IgD-negative memory B cell (primary cell): Measurements from ENCODE around the gene HNRNPH1. TPM values are rescaled to one million over a fixed set of nuclear protein-coding genes. Genes with fewer than 3 reads are reported as not detected.
"Not testable (repeated sequence)": the region's sequence is repeated elsewhere in the genome, so short reads cannot be mapped to it uniquely, and the experiment has no call there.

Experiments used
- H3K27ac Mint-ChIP-seq, 3 donors: one replicate each; pipeline ENCODE4 v1.8.0; 2020 to 2022; ENCODE audit warnings: mild to moderate bottlenecking in 3 of 3, mixed read lengths in 3 of 3, moderate library complexity in 1 of 3
- H3K27me3 Mint-ChIP-seq: one replicate; pipeline ENCODE4 v1.8.0; 2021; ENCODE audit warnings: mixed read lengths
- H3K36me3 Mint-ChIP-seq: one replicate; pipeline ENCODE4 v1.8.0; 2020; ENCODE audit warnings: mild to moderate bottlenecking, mixed read lengths
- H3K4me1 Mint-ChIP-seq, 3 donors: one replicate each; pipeline ENCODE4 v1.8.0; 2020 to 2022; ENCODE audit warnings: mixed read lengths in 3 of 3, mild to moderate bottlenecking in 1 of 3
- H3K4me3 Mint-ChIP-seq, 4 donors: one replicate each; pipeline ENCODE4 v1.8.0; 2020 to 2022; ENCODE audit warnings: mild to moderate bottlenecking in 4 of 4, mixed read lengths in 4 of 4, moderate library complexity in 3 of 4
- H3K9me3 Mint-ChIP-seq, 3 donors: one replicate each; pipeline ENCODE4 v1.8.0; 2020 to 2021; ENCODE audit warnings: mixed read lengths in 3 of 3, mild to moderate bottlenecking in 1 of 3
- polyA plus RNA-seq: library from polyadenylated mRNA; unstranded; fragments of 300-500 nt; fragmentation: Illumina TruSeq; gene quantifications from one replicate; pipeline ENCODE4 v1.2.3, GENCODE V29; 2021

Gene HNRNPH1
- 116 TPM for polyA plus RNA-seq

- H3K36me3 Mint-ChIP-seq = peaks cover 8% of the 10 kb centered on the region
- H3K9me3 Mint-ChIP-seq = peaks cover 0 to 5% (median 0%) of the 10 kb centered on the region in 3 donors
- H3K27me3 Mint-ChIP-seq = peaks cover 4% of the 10 kb centered on the region
- peak within 1 kb of the TSS; percentile 97 to 98 (median 97) for H3K4me3 Mint-ChIP-seq
- peak within 1 kb of the TSS; percentile 99 to 100 (median 100) for H3K27ac Mint-ChIP-seq
- H3K4me1 Mint-ChIP-seq = peaks cover 28 to 32% (median 29%) of the 10 kb centered on the region in 3 donors
Measured at GRCh38 chr5:179623003-179623905, at the start of gene HNRNPH1. Gene HNRNPH1 (minus strand): TSS chr5:179623671. CDS start chr5:179623133, 538 bp downstream.

- H3K27ac Mint-ChIP-seq = no peak overlapping the region
- H3K27me3 Mint-ChIP-seq = peaks cover 3% of the 10 kb centered on the region
- H3K36me3 Mint-ChIP-seq = peaks cover 2% of the 10 kb centered on the region
- peaks cover 0 to 3% (median 0%) of the 10 kb centered on the region in 3 donors for H3K4me1 Mint-ChIP-seq
- no peak overlapping the region for H3K4me3 Mint-ChIP-seq
- H3K9me3 Mint-ChIP-seq = no peaks in the 10 kb centered on the region
Measured at GRCh38 chr5:179668391-179668790, 44.9 kb upstream of the HNRNPH1 start.

- H3K27ac Mint-ChIP-seq, H3K9me3 Mint-ChIP-seq, H3K4me1 Mint-ChIP-seq, H3K4me3 Mint-ChIP-seq, H3K27me3 Mint-ChIP-seq, H3K36me3 Mint-ChIP-seq: not testable (repeated sequence)
Measured at GRCh38 chr5:179661647-179662046, 38.2 kb upstream of the HNRNPH1 start.

- not testable (repeated sequence) for H3K27me3 Mint-ChIP-seq, H3K9me3 Mint-ChIP-seq, H3K4me1 Mint-ChIP-seq, H3K36me3 Mint-ChIP-seq
- Mint-ChIP-seq H3K4me3 (peak overlapping the region; percentile 57 to 84 (median 63)), H3K27ac (peak overlapping the region in 1 of 3 donors; percentile 54)
Measured at GRCh38 chr5:179658179-179658856, 34.8 kb upstream of the HNRNPH1 start.

- not testable (repeated sequence) for H3K27me3 Mint-ChIP-seq, H3K9me3 Mint-ChIP-seq, H3K4me3 Mint-ChIP-seq, H3K27ac Mint-ChIP-seq, H3K36me3 Mint-ChIP-seq, H3K4me1 Mint-ChIP-seq
Measured at GRCh38 chr5:179657302-179658178, 34.1 kb upstream of the HNRNPH1 start.

- not testable (repeated sequence) for H3K27ac Mint-ChIP-seq, H3K4me3 Mint-ChIP-seq, H3K4me1 Mint-ChIP-seq, H3K9me3 Mint-ChIP-seq, H3K36me3 Mint-ChIP-seq, H3K27me3 Mint-ChIP-seq
Measured at GRCh38 chr5:179653135-179653534, 29.7 kb upstream of the HNRNPH1 start.

- H3K36me3 Mint-ChIP-seq, H3K4me1 Mint-ChIP-seq, H3K27ac Mint-ChIP-seq, H3K27me3 Mint-ChIP-seq, H3K9me3 Mint-ChIP-seq, H3K4me3 Mint-ChIP-seq: not testable (repeated sequence)
Measured at GRCh38 chr5:179650245-179650644, 26.8 kb upstream of the HNRNPH1 start.

- H3K4me3 Mint-ChIP-seq, H3K9me3 Mint-ChIP-seq, H3K27ac Mint-ChIP-seq, H3K36me3 Mint-ChIP-seq, H3K4me1 Mint-ChIP-seq, H3K27me3 Mint-ChIP-seq: not testable (repeated sequence)
Measured at GRCh38 chr5:179649166-179649703, 25.8 kb upstream of the HNRNPH1 start.

GRCh38 chr5:179648410-179648809 is 24.9 kb upstream of the HNRNPH1 start:
- H3K27ac Mint-ChIP-seq = peak overlapping the region in 1 of 3 donors; percentile 47
- peaks cover 0 to 2% (median 0%) of the 10 kb centered on the region in 3 donors for H3K4me1 Mint-ChIP-seq
- peaks cover 0 to 1% (median 0%) of the 10 kb centered on the region in 3 donors for H3K9me3 Mint-ChIP-seq
- no peaks in the 10 kb centered on the region for H3K36me3 Mint-ChIP-seq
- no peak overlapping the region for H3K4me3 Mint-ChIP-seq
- H3K27me3 Mint-ChIP-seq = peaks cover 5% of the 10 kb centered on the region

- not testable (repeated sequence) for H3K27ac Mint-ChIP-seq, H3K4me3 Mint-ChIP-seq, H3K27me3 Mint-ChIP-seq, H3K9me3 Mint-ChIP-seq, H3K4me1 Mint-ChIP-seq, H3K36me3 Mint-ChIP-seq
Measured at GRCh38 chr5:179644766-179645165, 21.3 kb upstream of the HNRNPH1 start.

GRCh38 chr5:179643141-179643920 is 19.9 kb upstream of the HNRNPH1 start:
- H3K4me1 Mint-ChIP-seq, H3K4me3 Mint-ChIP-seq, H3K27me3 Mint-ChIP-seq, H3K9me3 Mint-ChIP-seq, H3K27ac Mint-ChIP-seq, H3K36me3 Mint-ChIP-seq: not testable (repeated sequence)

GRCh38 chr5:179642626-179643025 is 19.2 kb upstream of the HNRNPH1 start:
- H3K4me1 Mint-ChIP-seq, H3K36me3 Mint-ChIP-seq, H3K4me3 Mint-ChIP-seq, H3K9me3 Mint-ChIP-seq, H3K27me3 Mint-ChIP-seq, H3K27ac Mint-ChIP-seq: not testable (repeated sequence)

- not testable (repeated sequence) for H3K36me3 Mint-ChIP-seq, H3K4me3 Mint-ChIP-seq, H3K9me3 Mint-ChIP-seq, H3K27ac Mint-ChIP-seq, H3K27me3 Mint-ChIP-seq, H3K4me1 Mint-ChIP-seq
Measured at GRCh38 chr5:179641745-179642144, 18.3 kb upstream of the HNRNPH1 start.

- H3K27ac Mint-ChIP-seq, H3K9me3 Mint-ChIP-seq, H3K36me3 Mint-ChIP-seq, H3K27me3 Mint-ChIP-seq, H3K4me3 Mint-ChIP-seq, H3K4me1 Mint-ChIP-seq: not testable (repeated sequence)
Measured at GRCh38 chr5:179639296-179639695, 15.8 kb upstream of the HNRNPH1 start.
